HG02870 (cell line): ENCODE results near the gene MPRIP.
"Not testable (repeated sequence)": the region's sequence is repeated elsewhere in the genome, so short reads cannot be mapped to it uniquely, and the experiment has no call there.

Experiments used
- ATAC-seq: cut with Tn5 transposase; IDR thresholded peaks from one replicate; pipeline ENCODE4 v1.9.1; 2021; ENCODE audit warnings: mild to moderate bottlenecking, moderate library complexity; ENCODE audit not compliant: unreplicated experiment

Gene MPRIP

GRCh38 chr17:17124341-17124740 is 82.1 kb downstream of the MPRIP start:
- ATAC-seq = no peak

DNA sequence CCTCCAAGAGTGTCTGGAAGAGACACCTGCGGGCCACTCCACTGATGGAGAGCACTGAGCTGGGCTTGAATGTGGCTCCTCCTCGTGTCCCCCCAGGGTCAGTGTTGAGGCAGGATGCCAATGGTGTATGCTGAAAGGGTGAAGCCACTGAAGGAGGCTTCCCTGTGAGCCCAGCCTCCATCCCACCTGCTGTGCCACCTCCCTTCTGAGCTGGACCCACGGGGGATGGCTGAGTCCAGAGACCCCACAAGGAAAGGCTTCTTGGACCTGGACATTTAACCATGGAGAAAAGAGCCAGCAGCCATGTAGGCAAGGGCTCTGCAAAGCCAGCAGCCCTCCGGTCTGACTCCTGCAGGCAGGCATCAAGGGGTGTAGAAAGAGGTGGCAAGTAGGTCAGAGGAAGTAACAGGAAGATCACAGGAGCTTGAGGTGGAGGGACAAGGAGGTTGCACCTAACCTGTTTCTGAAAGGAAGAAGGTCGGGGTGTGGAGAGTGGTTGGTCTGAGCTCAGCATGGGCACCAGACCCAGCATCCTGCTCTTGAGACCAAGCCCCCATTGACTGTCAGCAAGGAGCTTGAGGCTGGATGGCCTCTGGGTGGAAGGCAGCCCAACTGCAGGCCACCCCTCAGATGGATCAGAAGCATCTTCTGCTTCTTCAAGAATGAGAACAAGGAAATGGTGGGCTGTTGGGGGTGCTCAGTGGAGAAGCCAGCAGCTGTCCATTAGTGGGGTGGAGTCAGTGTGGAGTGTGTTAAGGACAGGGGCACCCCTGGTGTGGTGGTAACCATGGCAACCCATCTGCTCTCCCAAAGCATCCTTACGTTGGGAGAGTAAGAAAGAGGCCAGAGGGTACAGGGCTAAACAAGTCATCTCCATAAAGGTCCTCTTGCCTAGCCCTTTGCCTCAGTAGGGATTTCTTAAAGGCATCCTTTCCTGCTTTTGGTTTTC is 83.2 kb downstream of the MPRIP start:
- no peak for ATAC-seq

DNA sequence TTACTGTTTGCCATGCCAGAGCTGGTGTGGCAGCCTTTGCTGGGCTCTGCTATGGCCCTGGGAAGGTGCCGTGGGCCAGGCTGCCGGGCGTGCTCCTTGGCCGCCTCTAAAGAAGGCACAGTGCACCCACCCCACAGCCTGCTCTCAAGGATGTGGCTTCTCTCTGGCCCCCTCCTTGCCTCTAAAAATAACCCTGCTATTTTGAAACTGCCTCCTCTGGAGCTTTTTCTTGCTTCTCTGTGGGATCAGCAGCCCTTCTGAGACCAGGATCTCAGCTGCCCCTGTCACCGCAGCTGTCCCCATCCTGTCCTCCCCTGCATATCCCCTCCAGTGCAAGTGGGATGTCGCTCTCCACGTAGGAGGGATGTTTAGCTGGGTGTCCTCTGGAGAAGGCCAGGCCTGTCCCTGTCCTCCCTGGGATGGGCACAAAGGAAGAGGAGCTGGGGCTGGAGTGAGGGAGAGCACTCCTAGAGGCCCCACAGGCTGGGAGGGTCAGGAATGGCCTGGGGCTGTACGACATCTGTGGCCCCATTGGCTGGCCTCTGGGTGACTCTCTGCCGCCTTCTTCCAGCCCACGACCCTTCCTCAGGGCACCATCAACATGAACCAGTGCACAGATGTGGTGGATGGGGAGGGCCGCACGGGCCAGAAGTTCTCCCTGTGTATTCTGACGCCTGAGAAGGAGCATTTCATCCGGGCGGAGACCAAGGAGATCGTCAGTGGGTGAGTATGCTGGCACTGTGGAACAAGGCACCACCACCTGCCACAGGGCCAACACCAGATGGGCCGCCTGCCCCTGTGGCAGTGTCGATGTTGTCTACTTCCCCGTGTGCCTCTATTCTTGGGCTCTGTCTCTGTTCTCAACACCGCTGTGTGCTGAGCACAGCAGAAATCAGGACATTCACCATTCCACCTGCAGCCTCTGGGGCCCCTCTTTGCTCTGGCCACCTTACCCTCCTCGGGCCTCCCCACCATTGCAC is 84.2 kb downstream of the MPRIP start:
- no peak for ATAC-seq

- no peak for ATAC-seq
Measured at GRCh38 chr17:17127156-17127555, 84.9 kb downstream of the MPRIP start.

DNA sequence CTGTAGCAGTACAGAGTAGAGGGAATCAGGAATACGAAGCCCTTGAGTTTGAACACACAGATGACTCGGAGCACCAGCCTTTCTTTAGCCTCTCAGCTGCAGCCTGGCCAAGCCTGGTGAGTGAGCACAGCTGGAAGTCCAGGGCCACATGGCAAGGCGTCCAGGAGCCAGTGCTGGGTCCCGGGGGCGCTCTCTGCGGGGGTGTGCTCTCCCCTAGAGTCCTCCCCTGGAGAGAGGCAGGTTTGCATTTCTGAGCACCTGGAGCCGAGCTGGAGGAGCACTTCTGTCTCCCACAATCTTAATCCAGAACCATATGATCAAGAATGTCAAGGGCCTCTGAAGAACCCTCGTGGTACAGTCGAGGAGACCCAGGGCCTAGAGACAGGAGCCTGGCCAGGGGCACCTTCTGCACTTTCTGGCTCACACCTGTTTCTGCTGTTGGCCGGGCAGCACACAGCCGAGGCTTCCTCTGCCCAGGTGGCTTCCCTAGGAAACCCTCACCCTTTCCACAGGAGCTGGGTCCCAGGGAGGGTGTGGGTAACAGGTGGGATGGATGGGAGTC is 85.6 kb downstream of the MPRIP start:
- no peak for ATAC-seq

DNA sequence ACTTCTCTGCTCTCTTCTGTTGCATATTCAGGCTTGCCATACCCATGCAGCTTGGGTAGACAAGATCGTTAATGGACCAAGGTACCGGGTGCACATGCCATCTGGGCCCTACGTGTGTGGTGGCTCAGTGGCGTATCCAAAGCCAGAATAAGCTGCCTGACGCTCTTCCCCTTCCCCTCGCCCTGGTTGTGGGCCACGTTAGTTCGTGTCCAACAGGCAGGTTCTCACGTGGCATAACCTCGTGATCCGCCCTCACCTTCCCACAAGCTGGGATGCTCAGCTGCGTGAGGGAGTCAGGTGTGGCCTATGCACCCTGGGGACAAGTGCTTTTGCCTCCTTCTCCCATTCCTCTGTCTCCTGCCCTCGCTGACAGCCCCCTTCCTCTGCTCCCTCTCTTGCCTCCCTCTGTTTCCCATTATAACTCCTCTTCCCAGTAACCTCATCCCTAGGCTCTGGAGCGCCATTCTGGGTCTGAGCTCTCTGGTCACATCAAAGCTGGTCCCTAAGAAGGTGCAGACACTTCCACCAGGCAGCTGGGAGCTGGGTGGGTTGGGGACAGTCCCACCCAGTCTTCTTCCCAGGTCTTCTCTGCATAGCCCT is 86.3 kb downstream of the MPRIP start:
- no peak for ATAC-seq

- ATAC-seq = no peak
Measured at GRCh38 chr17:17129466-17129865, 87.2 kb downstream of the MPRIP start.

GRCh38 chr17:17130077-17130844 is 88.0 kb downstream of the MPRIP start:
- no peak for ATAC-seq

DNA sequence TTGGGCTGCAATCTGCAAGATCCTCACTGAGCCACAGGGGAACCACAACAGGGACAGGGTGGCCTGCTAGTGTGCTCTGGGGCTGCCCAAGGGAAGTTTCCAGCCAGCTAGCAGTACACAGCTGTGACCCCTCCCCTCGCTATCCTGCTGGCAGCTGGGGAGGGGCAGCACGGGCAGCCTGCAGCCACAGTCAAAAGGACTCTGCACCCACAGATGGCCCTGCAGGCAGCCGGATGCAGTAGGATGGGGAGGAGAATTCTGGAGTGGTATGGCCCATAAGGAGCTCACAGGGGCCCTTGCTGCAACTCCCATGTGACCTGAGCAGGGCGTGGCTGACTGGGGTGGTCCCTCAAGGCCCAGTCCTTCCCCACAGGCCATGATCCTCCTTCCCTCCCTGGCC is 89.6 kb downstream of the MPRIP start:
- ATAC-seq = no peak

DNA sequence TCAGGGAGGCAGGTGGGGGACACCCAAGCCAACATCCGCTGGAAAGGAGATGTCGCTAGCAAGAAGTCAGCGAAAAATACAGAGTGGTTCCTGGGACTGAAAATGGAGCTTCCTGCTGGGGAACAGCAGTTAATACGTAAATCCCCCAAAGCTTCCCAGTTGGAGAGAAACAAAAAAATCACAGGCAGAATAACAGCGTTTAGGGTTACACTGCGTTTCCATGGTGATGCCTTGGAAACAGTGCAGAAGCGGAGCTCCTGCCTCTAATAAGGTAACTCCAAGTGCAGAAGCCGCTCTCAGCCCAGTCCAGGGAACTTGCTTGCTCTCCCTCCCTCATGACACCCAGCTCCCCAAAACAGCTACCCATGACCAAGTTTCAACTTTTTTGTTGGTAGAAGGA is 90.5 kb downstream of the MPRIP start:
- no peak for ATAC-seq

- ATAC-seq = no peak
Measured at GRCh38 chr17:17134051-17134956, 92.0 kb downstream of the MPRIP start.

- ATAC-seq = no peak
Measured at GRCh38 chr17:17134957-17135333, 92.7 kb downstream of the MPRIP start.

- not testable (repeated sequence) for ATAC-seq
Measured at GRCh38 chr17:17136221-17136620, 94.0 kb downstream of the MPRIP start.

- ATAC-seq = no peak
Measured at GRCh38 chr17:17137731-17138585, 95.7 kb downstream of the MPRIP start.

- ATAC-seq = no peak
Measured at GRCh38 chr17:17139972-17140589, 97.8 kb downstream of the MPRIP start.

- ATAC-seq = no peak
Measured at GRCh38 chr17:17140590-17140980, 98.3 kb downstream of the MPRIP start.

DNA sequence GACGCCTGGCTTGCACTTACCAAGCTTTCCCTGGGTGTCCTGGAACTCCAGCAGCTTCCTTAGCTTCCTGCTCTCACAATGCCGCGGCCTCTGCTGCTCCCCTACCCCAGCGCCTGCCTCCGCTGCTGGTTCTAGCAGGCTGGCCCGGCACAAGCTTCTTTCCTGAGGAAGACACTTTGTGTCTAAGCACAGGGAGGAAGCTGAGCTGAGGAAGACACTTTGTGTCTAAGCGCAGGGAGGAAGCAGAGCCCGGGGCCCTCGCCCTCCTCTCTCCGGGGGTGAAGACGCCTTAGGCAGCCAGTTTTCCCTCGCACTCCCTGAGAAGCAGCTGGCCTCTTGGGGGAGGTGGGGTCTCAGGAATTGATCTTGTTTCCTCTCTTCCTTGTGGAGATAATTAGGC is 99.0 kb downstream of the MPRIP start:
- ATAC-seq = no peak
